ENCODE data around the gene GPRASP1. TPM values are rescaled to one million over a fixed set of nuclear protein-coding genes. Genes with fewer than 3 reads are reported as not detected.

Gene GPRASP1
- total RNA-seq, 1 experiment from 2014 or later: 1.1 TPM

- ChIA-PET POLR2A (no interaction called here), CTCF (no interaction called here), RAD21 (ENCODE audit: low non-redundant PET in 1 of 2, low total read pairs in 2 of 2, uncharacterized antibody in 2 of 2, unreplicated experiment in 2 of 2) (no interaction called here)
- Histone ChIP-seq H3K4me2 (ENCODE audit: low read length) (no peak overlapping the region), H3K9me3 (ENCODE audit: control insufficient read depth in 1 of 2, insufficient read depth in 1 of 2, low read depth in 1 of 2, low read length in 2 of 2) (no peaks in the 10 kb centered on the region), H3K27ac (ENCODE audit: low read depth, low read length) (no peak overlapping the region), H3K9me2 (ENCODE audit: insufficient read depth) (no peaks in the 10 kb centered on the region), H3K9ac (ENCODE audit: low read length) (no peak overlapping the region), H3K27me3 (ENCODE audit: insufficient read depth, low read length) (no peaks in the 10 kb centered on the region), H4K20me1 (ENCODE audit: insufficient read depth) (no peaks in the 10 kb centered on the region), H3K4me1 (ENCODE audit: control insufficient read depth in 1 of 2, insufficient read depth in 2 of 2, low read length in 2 of 2) (no peaks in the 10 kb centered on the region), H2AFZ (ENCODE audit: low read depth, low read length, poor library complexity, severe bottlenecking) (no peak overlapping the region), H3K4me3 (replicated peaks in 1 of 2; ENCODE audit: low read depth in 1 of 2, low read length in 2 of 2) (no peak overlapping the region), H3K36me3 (ENCODE audit: control insufficient read depth in 1 of 2, insufficient read depth in 2 of 2, low read length in 2 of 2) (peaks cover 0 to 8% of the 10 kb centered on the region in 2 experiments; a peak in 1 of 4 replicates), H3K79me2 (ENCODE audit: insufficient read depth, low read length) (peaks cover 10% of the 10 kb centered on the region)
- DNase-seq (ENCODE audit: low read depth, low spot score) (no peak), ATAC-seq (no peak)
- no peak for TF ChIP-seq CBX3 (IDR thresholded peaks at IDR 0.05; ENCODE audit: low read depth)
- no peak for TF ChIP-seq REST (IDR thresholded peaks at IDR 0.05; ENCODE audit: low read depth)
- no peak for TF ChIP-seq ZFX (IDR thresholded peaks at IDR 0.05)
- no peak for TF ChIP-seq MAX (IDR thresholded peaks at IDR 0.05)
- TF ChIP-seq YY1 (IDR thresholded peaks at IDR 0.05; ENCODE audit: extremely low read depth, insufficient replicate concordance, low read depth, low read length): no peak
- no peak for TF ChIP-seq SRF (IDR thresholded peaks at IDR 0.05; ENCODE audit: low read depth)
- no peak for TF ChIP-seq JUND (IDR thresholded peaks at IDR 0.05)
- no peak for TF ChIP-seq TCF7L2 (IDR thresholded peaks at IDR 0.05; ENCODE audit: borderline replicate concordance, extremely low read depth, insufficient read depth, insufficient read length)
- TF ChIP-seq POLR2AphosphoS5 (IDR thresholded peaks at IDR 0.05; ENCODE audit: low read depth, low read length): no peak
- intact Hi-C loops (cut with micrococcal nuclease): no loop called here
- BruUV-seq (replicated peaks): no TSS peak
These were observed 45.2 kb upstream of the GPRASP1 start for GRCh38 chrX:102606115-102606514.

All from HCT116 (cell line).